Ramos (cell line): Measurements from ENCODE around the gene NRL.

Source experiments
- in situ Hi-C: fragments of 300-500 bp; cut with MboI; formaldehyde crosslinking; loops from one replicate; pipeline ENCODE4 v1.14.3; 2022; ENCODE audit warnings: low sequenced_read_pairs; ENCODE audit not compliant: unreplicated experiment

The NRL gene

DNA sequence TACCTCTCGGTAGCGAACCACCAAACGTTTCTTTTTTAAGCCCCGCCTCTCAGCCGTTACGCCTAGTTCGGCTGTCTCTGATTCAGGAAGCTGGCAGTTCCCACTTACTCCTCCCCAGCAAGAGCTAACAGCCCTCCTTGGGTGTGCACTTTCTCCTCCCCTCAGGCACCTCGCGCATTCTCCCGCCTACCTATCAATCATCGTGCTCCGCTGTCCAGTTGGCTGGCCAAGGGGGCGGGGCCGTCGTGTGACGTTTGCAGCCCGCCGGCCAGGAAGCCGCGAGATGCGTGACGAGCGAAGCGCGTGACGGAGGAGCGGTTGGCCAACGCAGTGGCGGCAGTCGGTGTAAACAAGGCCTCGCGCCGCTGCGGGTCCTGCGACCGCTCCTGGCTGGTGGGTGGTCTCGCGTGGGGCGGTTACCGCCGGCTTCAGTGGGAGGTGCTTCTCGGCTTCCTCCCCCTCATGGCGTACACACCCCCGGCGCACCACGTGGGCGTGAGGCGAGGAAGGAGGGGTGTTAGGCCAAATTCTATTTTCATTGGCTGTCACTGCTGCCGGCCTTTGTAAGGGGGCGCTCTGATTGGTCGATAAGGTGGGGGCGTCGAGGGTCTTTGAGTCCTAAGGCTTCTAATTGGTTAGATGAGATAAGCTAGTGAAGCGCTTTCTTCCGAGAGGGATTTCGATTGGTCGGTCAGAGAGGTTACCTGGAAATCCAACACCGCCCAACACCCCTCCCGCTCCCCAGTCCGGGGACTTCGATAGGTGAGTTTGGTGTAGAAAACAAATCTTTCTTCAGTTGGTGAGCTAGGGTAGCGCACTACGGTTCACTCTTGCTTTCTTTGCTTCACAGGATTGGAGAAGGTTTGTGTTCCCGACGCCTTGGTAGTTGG is at the start of gene NRL, which contains the start of gene DCAF11:
Gene NRL, minus strand, starts transcription at position 418 of the 890 bp plus-strand sequence. CDS start 32,101 bp downstream, outside the sequence.
Gene DCAF11, plus strand, starts transcription at position 246 of the 890 bp plus-strand sequence. CDS start 818 bp downstream, outside the sequence.
- in situ Hi-C loops: no loop called here

DNA sequence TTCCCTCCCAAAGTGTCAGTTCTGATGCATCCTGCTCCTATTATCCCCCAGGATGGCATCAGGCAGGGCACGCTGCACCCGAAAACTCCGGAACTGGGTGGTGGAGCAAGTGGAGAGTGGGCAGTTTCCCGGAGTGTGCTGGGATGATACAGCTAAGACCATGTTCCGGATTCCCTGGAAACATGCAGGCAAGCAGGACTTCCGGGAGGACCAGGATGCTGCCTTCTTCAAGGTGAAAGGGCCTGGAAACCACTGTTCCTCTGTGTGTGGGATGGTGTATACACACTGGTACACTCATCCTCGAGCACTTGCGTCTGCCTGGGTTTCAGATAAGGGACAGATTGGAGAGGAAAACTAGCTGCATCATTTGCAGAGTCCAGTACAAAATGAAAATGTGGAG is 47.3 kb upstream of the NRL start:
- in situ Hi-C loops: loop anchor here (25.0 kb wide), 1 partner anchor 850 kb away; the partner anchor contains the start of genes BCL2L2, PABPN1 and PPP1R3E

DNA sequence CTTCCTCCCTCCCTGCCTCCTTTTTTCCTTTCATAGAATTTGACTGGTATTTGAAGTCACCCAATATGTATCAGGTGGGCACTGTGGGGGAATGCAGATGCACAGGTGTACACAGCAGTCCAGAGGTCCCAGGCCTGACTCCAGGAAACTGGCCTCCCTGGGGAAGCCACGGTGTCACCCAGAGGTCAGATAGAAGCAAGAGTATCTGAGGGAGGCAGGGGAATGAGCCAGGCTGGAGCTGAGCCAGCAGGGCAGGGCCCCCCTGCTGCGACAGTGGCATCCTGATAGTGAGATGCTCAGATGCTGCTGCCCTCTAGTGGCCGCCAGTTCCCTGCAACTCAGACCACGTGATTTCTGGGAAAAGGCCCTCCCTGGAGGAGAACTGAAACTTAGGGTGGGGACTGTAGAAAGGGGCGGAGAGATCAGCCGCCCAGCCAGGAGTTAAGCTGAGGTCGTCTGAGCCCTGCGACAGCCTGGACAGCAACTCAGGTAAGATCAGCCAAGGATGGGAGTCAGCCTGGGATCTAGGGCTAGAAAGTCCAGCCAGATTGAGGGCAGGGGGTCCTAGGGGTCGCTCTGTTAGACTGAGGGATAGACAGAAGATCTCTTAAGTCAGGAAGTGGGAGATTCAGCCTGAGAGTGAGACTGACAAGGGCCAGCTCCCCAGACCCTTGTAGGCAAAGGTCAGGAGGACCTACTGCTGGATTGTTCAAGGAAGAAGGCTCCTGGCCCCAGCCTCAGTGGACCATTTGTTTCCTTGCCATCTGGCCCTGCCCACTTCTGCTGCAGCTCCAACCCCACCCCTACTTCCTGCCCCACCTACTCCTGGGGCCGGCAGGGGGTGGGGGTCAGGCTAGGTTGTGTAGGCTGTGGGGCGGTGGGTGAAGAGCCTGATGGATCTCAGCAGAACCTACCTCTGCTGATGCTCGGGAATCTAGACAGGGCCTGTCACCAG is 46.4 kb upstream of the NRL start, which contains the start of gene IRF9:
Gene IRF9, plus strand, starts transcription at position 416 of the 955 bp plus-strand sequence. CDS start 880 bp downstream, outside the sequence.
- in situ Hi-C loops: loop anchor here (25.0 kb wide), 1 partner anchor 849 kb away; the partner anchor contains the start of genes BCL2L2, PABPN1 and PPP1R3E

DNA sequence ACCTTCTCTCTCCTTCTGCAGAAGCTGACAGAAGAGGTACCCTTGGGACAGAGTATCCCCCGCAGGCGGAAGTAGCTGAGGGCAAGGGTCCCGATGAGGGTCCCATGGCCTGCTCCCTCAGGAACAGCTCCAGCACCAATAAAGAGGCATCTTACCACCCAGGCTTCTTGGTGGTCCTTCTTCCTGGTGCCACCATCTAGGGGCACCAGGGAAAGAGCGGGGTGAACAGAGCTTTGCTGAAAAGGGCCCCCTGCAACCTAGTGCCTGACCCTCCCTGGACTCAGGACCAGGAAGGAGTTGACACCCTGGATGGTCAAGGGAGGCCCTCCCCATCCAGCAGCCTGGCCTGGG is 45.7 kb upstream of the NRL start:
- in situ Hi-C loops: loop anchor here (25.0 kb wide), 1 partner anchor 848 kb away; the partner anchor contains the start of genes BCL2L2, PABPN1 and PPP1R3E

DNA sequence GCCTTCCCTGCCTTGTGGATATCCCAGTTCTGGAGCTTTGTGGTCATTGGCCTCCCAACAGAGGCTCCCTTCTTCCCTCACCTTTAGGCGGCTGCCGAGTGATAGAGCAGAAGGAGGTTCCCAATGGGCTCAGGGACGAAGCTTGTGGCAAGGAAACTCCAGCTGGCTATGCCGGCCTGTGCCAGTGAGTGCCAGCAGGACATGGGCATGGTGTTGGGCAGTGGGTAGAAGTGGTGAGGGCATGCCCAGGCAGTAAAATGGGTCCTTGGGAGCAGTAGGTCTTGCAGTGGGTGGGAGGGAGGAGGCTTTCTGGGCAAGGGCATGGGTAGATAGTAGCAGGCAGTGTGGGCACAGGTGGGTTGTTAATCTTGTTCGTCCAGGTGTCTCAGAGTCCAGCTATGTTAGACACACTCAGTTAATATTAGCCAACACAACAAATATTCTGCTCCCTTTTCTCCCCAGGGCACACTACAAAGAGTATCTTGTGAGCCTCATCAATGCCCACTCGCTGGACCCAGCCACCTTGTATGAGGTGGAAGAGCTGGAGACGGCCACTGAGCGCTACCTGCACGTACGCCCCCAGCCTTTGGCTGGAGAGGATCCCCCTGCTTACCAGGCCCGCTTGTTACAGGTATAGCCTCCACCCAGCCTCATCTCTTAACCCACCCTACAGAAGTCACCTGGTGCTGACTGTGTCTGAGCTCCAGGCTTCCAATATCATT is 45.2 kb upstream of the NRL start:
- in situ Hi-C loops: loop anchor here (25.0 kb wide), 1 partner anchor 848 kb away; the partner anchor contains the start of genes BCL2L2, PABPN1 and PPP1R3E

DNA sequence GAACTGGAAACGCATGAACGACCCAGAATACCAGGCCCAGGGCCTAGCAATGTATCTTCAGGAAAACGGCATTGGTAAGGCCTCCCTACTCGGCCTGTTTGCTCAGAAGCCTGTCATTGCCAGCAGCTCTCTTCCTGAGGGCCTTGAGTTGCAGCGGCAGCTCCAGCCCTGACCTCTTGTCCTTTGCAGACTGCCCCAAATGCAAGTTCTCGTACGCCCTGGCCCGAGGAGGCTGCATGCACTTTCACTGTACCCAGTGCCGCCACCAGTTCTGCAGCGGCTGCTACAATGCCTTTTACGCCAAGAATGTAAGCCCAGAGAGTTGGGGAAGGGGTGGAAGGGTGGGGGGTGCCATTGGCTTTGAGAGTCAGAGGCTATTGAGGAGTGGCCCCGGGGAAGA is 42.6 kb upstream of the NRL start:
- in situ Hi-C loops: loop anchor here (25.0 kb wide), 1 partner anchor 845 kb away; the partner anchor contains the start of genes BCL2L2, PABPN1 and PPP1R3E

DNA sequence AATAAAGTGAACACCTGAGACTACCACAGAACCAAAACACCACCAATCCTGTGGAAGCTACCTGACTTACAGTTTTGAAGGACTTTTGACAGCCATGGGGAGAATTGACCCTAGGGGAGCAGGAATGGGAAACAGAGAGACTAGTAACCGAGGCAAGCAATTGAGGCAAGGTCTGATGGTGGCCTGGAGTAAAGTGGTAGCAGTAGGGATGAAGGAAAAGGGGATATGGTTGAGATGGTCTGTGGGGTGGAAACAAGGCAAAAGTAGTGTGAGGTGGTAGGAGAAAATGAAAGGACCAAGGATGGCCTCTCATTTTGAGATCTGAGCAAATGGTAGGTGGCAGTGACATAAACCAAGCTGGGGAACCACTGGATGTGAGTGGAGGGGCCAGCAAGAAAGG is 42.1 kb upstream of the NRL start:
- in situ Hi-C loops: loop anchor here (25.0 kb wide), 1 partner anchor 845 kb away; the partner anchor contains the start of genes BCL2L2, PABPN1 and PPP1R3E

DNA sequence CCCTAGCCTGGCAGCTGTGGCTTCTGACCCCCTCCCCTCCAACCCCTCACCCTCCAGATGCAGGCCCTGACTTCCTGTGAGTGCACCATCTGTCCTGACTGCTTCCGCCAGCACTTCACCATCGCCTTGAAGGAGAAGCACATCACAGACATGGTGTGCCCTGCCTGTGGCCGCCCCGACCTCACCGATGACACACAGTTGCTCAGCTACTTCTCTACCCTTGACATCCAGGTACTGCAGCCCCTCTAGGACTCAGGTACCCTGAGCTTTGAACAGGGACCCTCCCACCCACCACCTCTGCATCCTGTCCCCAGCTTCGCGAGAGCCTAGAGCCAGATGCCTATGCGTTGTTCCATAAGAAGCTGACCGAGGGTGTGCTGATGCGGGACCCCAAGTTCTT is 40.4 kb upstream of the NRL start:
- in situ Hi-C loops: loop anchor here (25.0 kb wide), 1 partner anchor 843 kb away; the partner anchor contains the start of genes BCL2L2, PABPN1 and PPP1R3E

DNA sequence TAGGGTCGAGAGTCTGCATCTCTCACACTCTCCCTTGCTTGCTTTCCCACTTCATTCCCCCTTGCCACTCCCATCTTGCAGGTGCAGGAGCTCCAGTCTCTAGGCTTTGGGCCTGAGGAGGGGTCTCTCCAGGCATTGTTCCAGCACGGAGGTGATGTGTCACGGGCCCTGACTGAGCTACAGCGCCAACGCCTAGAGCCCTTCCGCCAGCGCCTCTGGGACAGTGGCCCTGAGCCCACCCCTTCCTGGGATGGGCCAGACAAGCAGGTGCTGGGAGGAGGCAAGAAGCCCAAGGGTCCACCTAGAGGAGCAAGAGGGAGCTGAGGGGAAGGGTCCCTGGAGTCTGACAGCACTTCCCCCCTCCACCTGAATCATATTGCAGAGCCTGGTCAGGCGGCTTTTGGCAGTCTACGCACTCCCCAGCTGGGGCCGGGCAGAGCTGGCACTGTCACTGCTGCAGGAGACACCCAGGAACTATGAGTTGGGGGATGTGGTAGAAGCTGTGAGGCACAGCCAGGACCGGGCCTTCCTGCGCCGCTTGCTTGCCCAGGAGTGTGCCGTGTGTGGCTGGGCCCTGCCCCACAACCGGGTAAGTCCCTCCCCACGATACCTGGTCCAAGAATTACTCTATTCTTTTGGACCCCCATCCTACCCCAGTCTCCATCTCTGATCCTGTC is 36.8 kb upstream of the NRL start:
- in situ Hi-C loops: loop anchor here (25.0 kb wide), 1 partner anchor 839 kb away; the partner anchor contains the start of genes BCL2L2, PABPN1 and PPP1R3E

DNA sequence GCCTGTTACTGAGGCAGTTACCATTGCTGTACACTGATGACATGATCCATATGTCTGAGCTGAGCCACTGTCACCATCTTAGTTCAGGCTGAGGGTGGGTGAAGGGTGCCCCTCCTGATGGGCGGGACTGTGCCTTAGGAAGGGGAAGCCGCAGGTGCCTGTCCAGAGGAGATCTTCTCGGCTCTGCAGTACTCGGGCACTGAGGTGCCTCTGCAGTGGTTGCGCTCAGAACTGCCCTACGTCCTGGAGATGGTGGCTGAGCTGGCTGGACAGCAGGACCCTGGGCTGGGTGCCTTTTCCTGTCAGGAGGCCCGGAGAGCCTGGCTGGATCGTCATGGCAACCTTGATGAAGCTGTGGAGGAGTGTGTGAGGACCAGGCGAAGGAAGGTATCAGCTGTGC is 36.2 kb upstream of the NRL start:
- in situ Hi-C loops: loop anchor here (25.0 kb wide), 1 partner anchor 839 kb away; the partner anchor contains the start of genes BCL2L2, PABPN1 and PPP1R3E

DNA sequence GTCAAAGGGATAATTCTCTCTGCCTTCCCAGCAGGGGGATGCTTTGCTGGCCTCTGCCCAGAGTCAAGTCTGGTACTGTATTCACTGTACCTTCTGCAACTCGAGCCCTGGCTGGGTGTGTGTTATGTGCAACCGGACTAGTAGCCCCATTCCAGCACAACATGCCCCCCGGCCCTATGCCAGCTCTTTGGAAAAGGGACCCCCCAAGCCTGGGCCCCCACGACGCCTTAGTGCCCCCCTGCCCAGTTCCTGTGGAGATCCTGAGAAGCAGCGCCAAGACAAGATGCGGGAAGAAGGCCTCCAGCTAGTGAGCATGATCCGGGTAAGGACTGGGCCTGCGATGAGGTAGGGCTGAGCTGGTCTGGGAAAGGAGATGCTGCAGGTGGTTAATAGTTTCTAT is 35.8 kb upstream of the NRL start:
- in situ Hi-C loops: loop anchor here (25.0 kb wide), 1 partner anchor 838 kb away; the partner anchor contains the start of genes BCL2L2, PABPN1 and PPP1R3E

DNA sequence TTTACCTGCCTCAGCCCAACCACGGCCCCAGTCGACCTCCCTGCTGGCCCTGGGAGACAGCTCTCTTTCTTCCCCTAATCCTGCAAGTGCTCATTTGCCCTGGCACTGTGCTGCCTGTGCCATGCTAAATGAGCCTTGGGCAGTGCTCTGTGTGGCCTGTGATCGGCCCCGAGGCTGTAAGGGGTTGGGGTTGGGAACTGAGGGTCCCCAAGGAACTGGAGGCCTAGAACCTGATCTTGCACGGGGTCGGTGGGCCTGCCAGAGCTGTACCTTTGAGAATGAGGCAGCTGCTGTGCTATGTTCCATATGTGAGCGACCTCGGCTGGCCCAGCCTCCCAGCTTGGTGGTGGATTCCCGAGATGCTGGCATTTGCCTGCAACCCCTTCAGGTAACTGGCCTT is 35.3 kb upstream of the NRL start:
- in situ Hi-C loops: loop anchor here (25.0 kb wide), 1 partner anchor 838 kb away; the partner anchor contains the start of genes BCL2L2, PABPN1 and PPP1R3E

DNA sequence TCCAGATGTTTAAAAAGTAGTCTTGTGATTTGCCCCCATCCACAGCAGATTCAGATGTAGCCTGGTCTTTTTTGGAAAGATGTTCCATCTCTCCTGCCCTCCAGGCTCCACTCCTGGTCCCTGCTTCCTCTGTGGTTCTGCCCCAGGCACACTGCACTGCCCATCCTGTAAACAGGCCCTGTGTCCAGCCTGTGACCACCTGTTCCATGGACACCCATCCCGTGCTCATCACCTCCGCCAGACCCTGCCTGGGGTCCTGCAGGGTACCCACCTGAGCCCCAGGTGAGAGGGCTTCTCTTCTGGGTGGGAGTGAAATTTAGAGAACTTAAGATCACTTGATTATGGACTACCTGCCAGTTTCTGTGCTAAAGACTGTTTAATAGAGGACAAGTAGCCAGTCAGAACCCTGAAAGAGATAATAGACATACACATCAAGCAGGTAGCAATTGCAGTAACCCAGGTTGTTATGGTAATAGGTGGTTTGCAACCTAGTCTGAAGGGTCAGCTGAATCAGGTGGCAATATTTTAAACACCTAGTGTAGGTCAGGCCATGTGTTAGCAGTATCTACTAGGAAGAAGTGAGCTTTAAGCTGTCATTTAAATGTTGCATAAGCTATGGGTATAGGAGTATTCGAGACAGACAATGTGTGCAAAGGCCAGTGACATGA is 34.7 kb upstream of the NRL start:
- in situ Hi-C loops: no loop called here

DNA sequence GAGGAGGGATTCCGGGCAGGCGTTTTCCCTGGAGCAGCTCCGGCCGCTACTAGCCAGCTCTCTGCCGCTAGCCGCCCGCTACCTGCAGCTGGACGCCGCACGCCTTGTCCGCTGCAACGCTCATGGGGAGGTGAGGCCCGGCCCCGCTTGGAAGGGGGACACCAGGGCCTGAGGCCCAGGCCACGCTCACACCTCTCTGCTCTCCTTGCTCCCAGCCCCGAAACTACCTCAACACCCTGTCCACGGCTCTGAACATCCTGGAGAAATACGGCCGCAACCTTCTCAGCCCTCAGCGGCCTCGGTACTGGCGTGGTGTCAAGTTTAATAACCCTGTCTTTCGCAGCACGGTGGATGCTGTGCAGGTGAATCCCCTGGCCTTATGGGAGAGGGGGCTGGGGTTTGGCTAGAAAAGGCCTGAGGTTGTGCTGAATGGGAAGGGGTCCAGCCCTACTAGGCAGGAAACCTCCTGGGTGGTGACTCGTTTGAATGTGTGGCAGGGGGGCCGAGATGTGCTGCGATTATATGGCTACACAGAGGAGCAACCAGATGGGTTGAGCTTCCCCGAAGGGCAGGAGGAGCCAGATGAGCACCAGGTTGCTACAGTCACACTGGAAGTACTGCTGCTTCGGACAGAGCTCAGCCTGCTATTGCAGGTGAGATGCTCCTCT is 33.1 kb upstream of the NRL start:
- in situ Hi-C loops: no loop called here

DNA sequence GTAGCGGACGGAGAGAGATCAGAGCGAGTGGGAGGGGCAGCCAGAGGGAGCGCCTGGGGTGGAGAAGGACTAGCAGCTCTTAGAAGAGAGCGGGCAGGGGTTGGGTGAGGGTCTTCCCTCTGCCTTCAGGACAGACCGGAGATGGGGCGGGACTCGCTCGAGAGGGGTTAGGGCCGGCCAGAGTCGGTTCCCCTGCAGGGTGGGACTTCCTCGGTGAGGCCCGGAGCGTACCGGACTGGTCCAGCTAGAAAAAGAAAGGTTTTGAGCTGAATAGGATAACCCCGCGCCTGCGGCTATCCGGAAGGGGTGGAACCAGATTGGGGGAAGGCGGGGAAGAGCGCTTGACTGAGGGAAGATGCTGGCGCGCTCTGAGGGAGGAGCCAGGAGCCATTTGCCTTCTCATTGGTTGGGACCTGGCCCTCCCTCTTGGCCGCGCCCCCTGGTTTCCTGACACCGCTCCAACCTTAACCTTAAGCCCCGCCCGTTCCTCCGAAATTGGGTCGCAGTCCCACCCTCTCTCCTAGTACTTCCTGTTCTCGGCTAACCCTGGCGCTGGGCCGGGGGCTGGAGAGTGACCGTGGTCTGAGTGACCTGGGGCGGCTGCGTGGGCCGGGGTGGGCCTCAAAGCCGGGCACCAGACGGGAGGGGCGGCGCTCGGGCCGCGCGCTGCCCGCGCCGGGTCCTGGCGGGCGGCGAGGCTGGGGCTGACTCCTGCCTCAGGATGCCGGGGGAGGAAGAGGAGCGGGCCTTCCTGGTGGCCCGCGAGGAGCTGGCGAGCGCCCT is 32.4 kb upstream of the NRL start, which contains the start of gene RNF31:
Gene RNF31, plus strand, starts transcription at position 521 of the 783 bp plus-strand sequence. Its CDS starts 201 bp downstream, at position 722.
- in situ Hi-C loops: no loop called here

DNA sequence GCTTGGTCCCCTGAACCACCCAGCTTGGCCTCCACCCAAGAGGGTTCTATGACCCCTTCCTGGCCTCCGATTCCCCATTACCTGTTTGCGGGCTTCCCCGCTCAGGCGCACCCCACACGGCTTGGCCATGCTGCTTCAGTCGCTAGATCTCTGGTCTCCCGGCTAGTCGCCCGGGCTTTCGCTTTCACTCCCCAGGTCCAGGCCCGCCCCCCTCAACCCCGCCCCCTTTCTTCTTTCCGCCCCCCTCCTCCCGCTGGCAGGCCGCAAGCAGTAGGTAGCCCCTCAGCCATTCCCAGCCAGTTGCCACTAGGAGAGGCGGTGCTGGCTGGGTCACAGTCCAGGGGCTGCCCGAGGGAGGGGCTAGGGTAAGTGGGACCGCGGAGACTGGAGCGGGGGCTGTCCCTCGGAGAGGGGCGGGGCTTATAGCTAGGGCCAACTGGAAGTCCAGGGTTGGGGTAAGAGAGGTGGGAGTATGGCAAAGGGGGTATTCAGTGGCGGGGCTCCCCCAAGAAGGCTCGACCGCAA is 31.8 kb upstream of the NRL start, which contains the start of gene PSME2:
Gene PSME2, minus strand, starts transcription at position 158 of the 525 bp plus-strand sequence. Its CDS starts 29 bp downstream, at position 129.
- in situ Hi-C loops: no loop called here
